Right lobe of liver (tissue), 6 donors: Measurements from ENCODE around the gene PPM1N. TPM values are rescaled to one million over a fixed set of nuclear protein-coding genes. Genes with fewer than 3 reads are reported as not detected.

Experiments
- ATAC-seq, 4 donors: fragments of 200-7000 bp; cut with Tn5 transposase; one replicate each; pipeline ENCODE4 v1.9.1; 2020; ENCODE audit warnings: mild to moderate bottlenecking in 4 of 4, moderate library complexity in 4 of 4
- DNase-seq, 3 donors: peaks; one replicate each; pipeline ENCODE4 v3.0.0-alpha.2; 2020
- H3K27ac ChIP-seq, 3 donors: fragments of 200-600 bp; one replicate each; pipeline ENCODE4 v1.8.0; 2022
- H3K27me3 ChIP-seq, 2 donors: fragments of 200-600 bp; one replicate each; pipeline ENCODE4 v1.8.0; 2022
- H3K36me3 ChIP-seq, 4 donors: fragments of 200-600 bp; sonication (generic) in 1 of 4; one replicate each; pipeline versions ENCODE4 v1.5.1 to v1.8.0; 2017 to 2022; ENCODE audit warnings: control low read depth in 1 of 4
- H3K4me1 ChIP-seq, 4 donors: fragments of 200-600 bp; sonication (generic) in 1 of 4; one replicate each; pipeline versions ENCODE4 v1.5.1 to v1.8.0; 2017 to 2022; ENCODE audit warnings: control low read depth in 1 of 4
- H3K4me3 ChIP-seq, 3 donors: fragments of 200-600 bp; one replicate each; pipeline ENCODE4 v1.8.0; 2022
- H3K9me3 ChIP-seq, 4 donors: fragments of 200-600 bp; sonication (generic) in 1 of 4; one replicate each; pipeline versions ENCODE4 v1.5.1 to v1.8.0; 2017 to 2022; ENCODE audit warnings: control low read depth in 1 of 4
- POLR2A ChIP-seq: fragments of 450-650 bp; IDR thresholded peaks from one replicate; pipeline ENCODE4 v1.6.1; 2017; ENCODE audit warnings: antibody characterized with exemption, mild to moderate bottlenecking
- WGBS: methylation state at CpG from one replicate; pipeline ENCODE4 v1.1.6; 2018; ENCODE audit warnings: low coverage, low lambda C conversion rate; ENCODE audit not compliant: insufficient coverage; ENCODE audit errors: missing lambda C conversion rate; 5-methylcytosine and 5-hydroxymethylcytosine counted together
- intact Hi-C, 2 donors: fragments of 100-400 bp; cut with DNase I; formaldehyde crosslinking; loops; one replicate each; pipeline versions ENCODE4 v1.11.2 to v1.14.1; 2022
- total RNA-seq, 6 experiments: library from RNA; depleted of rRNA in 2 of 6; stranded (reverse); fragments of >200 nt in 2 of 6; fragmentation: NEBNext Ultra II Directional in 3 of 6; extraction: Animal tissue kit (Norgen Biotek cat#: 25700) in 3 of 6; gene quantifications; one replicate each; pipeline versions ENCODE4 v1.1.0 to v1.2.4, GENCODE V29; 2016 to 2023
- TF ChIP-seq, protein P1 (sequence below), 4 donors: fragments of 200-600 bp in 3 of 4; fragments of 450-650 bp in 1 of 4; IDR thresholded peaks; one replicate each; pipeline versions ENCODE4 v1.5.1 to v1.8.0; 2016 to 2022; ENCODE audit warnings: antibody characterized with exemption in 4 of 4, mild to moderate bottlenecking in 2 of 4
- donor health status: DM: no; HTN: yes; CAD: no.
- donor health status: DM: no; HTN: no; CAD: no.
- donor health status: DM: no; HTN: no; CAD: no.
- donor health status: DM: no; HTN: yes; CAD: no.
- donor health status: DM: no; HTN: yes; CAD: no.

PPM1N gene
- total RNA-seq, 6 experiments from 2014 or later: 0.32 to 2.0 (median 0.51) TPM; not detected in 1

DNA sequence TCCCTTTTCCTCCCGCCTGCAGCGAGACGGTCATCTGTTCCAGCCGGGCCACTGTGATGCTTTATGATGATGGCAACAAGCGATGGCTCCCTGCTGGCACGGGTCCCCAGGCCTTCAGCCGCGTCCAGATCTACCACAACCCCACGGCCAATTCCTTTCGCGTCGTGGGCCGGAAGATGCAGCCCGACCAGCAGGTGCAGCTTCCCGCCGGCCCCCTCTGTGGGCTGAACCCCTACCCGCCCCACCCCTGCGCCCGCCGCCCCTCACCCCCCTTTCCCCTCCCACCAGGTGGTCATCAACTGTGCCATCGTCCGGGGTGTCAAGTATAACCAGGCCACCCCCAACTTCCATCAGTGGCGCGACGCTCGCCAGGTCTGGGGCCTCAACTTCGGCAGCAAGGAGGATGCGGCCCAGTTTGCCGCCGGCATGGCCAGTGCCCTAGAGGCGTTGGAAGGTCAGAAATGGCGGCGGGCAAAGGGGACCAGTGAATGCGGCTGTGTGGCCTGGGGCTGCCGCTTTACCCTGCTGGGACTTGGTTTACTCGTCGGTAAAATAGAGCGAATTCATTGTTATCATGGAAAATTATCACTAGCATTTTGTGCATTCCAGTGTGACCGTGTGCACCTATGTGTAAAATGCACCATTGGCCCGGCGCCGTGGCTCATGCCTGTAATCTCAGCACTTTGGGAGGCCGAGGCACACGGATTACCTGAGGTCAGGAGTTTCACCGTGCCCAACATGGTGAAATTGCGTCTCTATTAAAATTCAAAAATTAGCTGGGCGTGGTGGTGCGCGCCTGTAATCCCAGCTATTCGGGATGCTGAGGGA is 19.6 kb downstream of the PPM1N start:
- TF ChIP-seq, protein P1, sequence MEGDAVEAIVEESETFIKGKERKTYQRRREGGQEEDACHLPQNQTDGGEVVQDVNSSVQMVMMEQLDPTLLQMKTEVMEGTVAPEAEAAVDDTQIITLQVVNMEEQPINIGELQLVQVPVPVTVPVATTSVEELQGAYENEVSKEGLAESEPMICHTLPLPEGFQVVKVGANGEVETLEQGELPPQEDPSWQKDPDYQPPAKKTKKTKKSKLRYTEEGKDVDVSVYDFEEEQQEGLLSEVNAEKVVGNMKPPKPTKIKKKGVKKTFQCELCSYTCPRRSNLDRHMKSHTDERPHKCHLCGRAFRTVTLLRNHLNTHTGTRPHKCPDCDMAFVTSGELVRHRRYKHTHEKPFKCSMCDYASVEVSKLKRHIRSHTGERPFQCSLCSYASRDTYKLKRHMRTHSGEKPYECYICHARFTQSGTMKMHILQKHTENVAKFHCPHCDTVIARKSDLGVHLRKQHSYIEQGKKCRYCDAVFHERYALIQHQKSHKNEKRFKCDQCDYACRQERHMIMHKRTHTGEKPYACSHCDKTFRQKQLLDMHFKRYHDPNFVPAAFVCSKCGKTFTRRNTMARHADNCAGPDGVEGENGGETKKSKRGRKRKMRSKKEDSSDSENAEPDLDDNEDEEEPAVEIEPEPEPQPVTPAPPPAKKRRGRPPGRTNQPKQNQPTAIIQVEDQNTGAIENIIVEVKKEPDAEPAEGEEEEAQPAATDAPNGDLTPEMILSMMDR (IDR thresholded peaks at IDR 0.05): no peak
- no peak for TF ChIP-seq POLR2A
- Histone ChIP-seq H3K27me3 (no peaks in the 10 kb centered on the region), H3K9me3 (no peaks in the 10 kb centered on the region), H3K27ac (no peak overlapping the region), H3K4me1 (peaks cover 0 to 23% (median 6%) of the 10 kb centered on the region in 4 donors), H3K36me3 (peaks cover 0 to 21% (median 13%) of the 10 kb centered on the region in 4 donors), H3K4me3 (no peak overlapping the region)
- ATAC-seq: no peak
- DNase-seq: no peak
- intact Hi-C loops: no loop called here
- 82% methylated on average over 23 of the region's 50 CpGs for WGBS

DNA sequence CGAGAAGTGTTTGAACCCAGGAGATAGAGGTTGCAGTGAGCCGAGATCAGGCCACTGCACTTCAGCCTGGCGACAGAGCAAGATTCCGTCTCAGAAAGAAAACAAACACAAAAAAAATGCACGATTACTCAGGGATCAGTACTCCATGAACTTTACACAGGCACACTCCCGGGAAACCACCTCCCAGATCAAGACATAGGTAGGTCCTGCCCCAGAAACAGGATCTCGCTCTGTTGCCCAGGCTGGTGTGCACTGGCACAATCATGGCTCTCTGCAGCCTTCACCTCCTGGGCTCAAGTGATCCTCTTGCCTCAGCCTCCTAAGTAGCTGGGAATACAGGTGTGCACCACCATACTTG is 20.2 kb downstream of the PPM1N start:
- WGBS: 27% methylated on average over 4 of the region's 7 CpGs

DNA sequence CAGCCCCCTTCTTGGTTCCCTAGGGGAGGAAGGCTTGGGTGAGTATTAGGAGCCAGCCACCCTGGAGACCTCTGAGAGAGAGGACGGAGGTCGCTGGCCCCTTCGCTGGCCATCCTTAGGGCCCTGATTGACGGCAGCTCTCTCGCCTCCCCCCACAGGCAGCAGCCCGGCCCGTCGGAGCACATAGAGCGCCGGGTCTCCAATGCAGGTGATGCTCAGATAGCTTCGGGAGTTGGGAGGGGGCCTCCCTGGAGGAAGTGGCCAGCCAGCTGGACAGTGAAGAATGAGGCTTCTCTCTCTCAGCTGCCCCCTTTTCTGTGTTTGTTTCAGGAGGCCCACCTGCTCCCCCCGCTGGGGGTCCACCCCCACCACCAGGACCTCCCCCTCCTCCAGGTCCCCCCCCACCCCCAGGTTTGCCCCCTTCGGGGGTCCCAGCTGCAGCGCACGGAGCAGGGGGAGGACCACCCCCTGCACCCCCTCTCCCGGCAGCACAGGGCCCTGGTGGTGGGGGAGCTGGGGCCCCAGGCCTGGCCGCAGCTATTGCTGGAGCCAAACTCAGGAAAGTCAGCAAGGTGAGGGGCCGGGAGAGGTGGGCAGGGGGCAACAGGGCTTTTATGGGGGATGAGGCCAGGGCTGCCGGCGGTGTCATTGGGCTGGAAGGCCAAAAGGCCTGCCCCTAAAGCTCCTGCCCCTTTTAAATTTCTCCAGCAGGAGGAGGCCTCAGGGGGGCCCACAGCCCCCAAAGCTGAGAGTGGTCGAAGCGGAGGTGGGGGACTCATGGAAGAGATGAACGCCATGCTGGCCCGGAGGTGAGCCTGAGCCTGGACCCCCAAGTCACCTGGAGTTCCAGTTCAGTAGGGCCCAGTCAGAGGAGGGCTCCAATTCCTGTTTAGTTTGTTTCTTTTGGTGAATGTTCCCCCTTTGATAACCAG is 24.0 kb downstream of the PPM1N start:
- DNase-seq (no peak), ATAC-seq (no peak)
- Histone ChIP-seq H3K27ac (no peak overlapping the region), H3K36me3 (peaks cover 0 to 34% (median 23%) of the 10 kb centered on the region in 4 donors), H3K9me3 (no peaks in the 10 kb centered on the region), H3K27me3 (no peaks in the 10 kb centered on the region), H3K4me1 (peaks cover 0 to 25% (median 0%) of the 10 kb centered on the region in 4 donors), H3K4me3 (no peak overlapping the region)
- 80% methylated on average over 2 of the region's 24 CpGs for WGBS
- intact Hi-C loops: loop anchor here (5.0 to 10.0 kb wide), 4 partner anchors 45 to 123 kb away; partner anchors contain the start of gene EML2 (in 1 of the 2)
- TF ChIP-seq POLR2A: no peak
- TF ChIP-seq, protein P1 (IDR thresholded peaks at IDR 0.05): no peak

More for the DNA sequence above, 20.2 kb downstream of the PPM1N start:
- ATAC-seq (peak in 1 of 4 donors; percentile 22), DNase-seq (no peak)
- Histone ChIP-seq H3K4me1 (peaks cover 0 to 23% (median 8%) of the 10 kb centered on the region in 4 donors), H3K27me3 (no peaks in the 10 kb centered on the region), H3K4me3 (no peak overlapping the region), H3K27ac (no peak overlapping the region), H3K9me3 (no peaks in the 10 kb centered on the region), H3K36me3 (peaks cover 0 to 21% (median 13%) of the 10 kb centered on the region in 4 donors)
- intact Hi-C loops: no loop called here
- TF ChIP-seq POLR2A: no peak

DNA sequence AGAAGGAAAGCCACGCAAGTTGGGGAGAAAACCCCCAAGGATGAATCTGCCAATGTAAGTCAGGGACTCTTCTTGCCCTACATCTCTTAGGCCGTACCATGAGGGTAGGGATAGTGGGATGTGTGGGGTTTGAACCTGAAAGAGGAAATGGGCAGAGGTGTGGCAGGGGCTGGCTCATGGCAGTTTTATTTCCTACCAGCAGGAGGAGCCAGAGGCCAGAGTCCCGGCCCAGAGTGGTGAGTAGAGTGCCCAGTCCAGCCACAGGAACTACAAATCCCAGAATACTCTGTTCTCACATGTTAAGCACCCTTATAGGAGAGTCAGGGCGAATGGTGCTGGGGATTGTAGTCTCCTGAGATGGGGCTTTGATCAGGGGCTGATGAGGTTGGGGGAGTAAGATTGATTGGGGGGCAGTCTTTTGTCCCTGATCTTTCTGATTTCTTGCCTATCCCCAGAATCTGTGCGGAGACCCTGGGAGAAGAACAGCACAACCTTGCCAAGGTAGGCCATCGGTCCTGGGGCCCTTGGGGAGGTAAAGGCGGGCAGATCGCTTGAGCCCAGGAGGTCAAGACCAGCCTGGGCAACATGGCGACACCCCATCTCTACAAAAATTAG is 25.5 kb downstream of the PPM1N start:
- intact Hi-C loops: loop anchor here (5.0 to 10.0 kb wide), 4 partner anchors 44 to 121 kb away; partner anchors contain the start of gene EML2 (in 1 of the 2)
- Histone ChIP-seq H3K4me3 (no peak overlapping the region), H3K9me3 (no peaks in the 10 kb centered on the region), H3K27me3 (no peaks in the 10 kb centered on the region), H3K27ac (no peak overlapping the region), H3K4me1 (peaks cover 0 to 26% (median 0%) of the 10 kb centered on the region in 4 donors), H3K36me3 (peaks cover 0 to 34% (median 20%) of the 10 kb centered on the region in 4 donors)
- no peak for TF ChIP-seq POLR2A
- TF ChIP-seq, protein P1 (IDR thresholded peaks at IDR 0.05): peak; percentile 83 to 92 (median 89)
- WGBS: 34% methylated on average over 5 of the region's 9 CpGs
- DNase-seq (peak; percentile 55 to 80 (median 77)), ATAC-seq (peak; percentile 90 to 96 (median 93))
